ENCODE data around the gene HIVEP3.

DNA sequence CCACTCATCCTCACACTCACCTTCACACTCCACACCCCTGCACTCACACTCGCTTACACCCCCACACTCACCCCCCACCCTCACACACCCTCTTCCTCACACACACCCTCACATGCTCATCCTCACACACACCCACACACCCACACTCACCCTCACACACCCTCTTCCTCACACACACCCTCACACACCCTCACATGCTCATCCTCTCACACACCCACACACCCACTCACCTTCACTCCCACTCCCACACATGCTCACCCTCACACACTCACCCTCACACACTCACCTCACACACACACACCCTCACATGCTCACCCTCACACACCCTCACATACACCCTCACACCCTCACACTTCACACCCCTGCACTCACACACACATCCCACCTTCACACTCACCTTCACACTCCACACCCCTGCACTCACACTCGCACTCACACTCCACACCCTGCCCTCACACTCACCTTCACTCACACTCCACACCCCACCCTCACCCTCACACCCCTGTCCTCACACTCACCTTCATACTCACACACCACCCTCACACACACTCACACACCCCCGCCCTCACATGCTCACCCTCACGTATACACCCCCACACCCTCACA, 391.7 kb downstream of the HIVEP3 start:
- TF ChIP-seq, protein P1, sequence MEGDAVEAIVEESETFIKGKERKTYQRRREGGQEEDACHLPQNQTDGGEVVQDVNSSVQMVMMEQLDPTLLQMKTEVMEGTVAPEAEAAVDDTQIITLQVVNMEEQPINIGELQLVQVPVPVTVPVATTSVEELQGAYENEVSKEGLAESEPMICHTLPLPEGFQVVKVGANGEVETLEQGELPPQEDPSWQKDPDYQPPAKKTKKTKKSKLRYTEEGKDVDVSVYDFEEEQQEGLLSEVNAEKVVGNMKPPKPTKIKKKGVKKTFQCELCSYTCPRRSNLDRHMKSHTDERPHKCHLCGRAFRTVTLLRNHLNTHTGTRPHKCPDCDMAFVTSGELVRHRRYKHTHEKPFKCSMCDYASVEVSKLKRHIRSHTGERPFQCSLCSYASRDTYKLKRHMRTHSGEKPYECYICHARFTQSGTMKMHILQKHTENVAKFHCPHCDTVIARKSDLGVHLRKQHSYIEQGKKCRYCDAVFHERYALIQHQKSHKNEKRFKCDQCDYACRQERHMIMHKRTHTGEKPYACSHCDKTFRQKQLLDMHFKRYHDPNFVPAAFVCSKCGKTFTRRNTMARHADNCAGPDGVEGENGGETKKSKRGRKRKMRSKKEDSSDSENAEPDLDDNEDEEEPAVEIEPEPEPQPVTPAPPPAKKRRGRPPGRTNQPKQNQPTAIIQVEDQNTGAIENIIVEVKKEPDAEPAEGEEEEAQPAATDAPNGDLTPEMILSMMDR (IDR thresholded peaks at IDR 0.05; ENCODE audit: insufficient read depth, low read depth, low read length), result no peak
- TF ChIP-seq EZH2 (IDR thresholded peaks at IDR 0.05; ENCODE audit: insufficient read depth, low read length), result no peak

All from astrocyte (in vitro differentiated cells and primary cell).